Activated T-helper 1 cell treated with anti-CD3 and anti-CD28 coated beads, Interleukin-12 subunit alpha, Interleukin-12 subunit beta, Interleukin-2, Interleukin-4 antibody, amounts not matched to agents 30 ng/mL and 10 ng/mL and 1 ng/mL, durations not matched to agents 14 hours and 24 hours and 36 hours (primary cell): ENCODE results near the gene SBSN. TPM values are rescaled to one million over a fixed set of nuclear protein-coding genes. Genes with fewer than 3 reads are reported as not detected.

Experiments
- DNase-seq: peaks from one replicate; pipeline ENCODE4 v3.0.0; 2021; ENCODE audit warnings: low spot score
- H3K27ac Mint-ChIP-seq: one replicate; pipeline ENCODE4 v1.8.0; 2021; ENCODE audit warnings: mild to moderate bottlenecking, mixed read lengths
- H3K27me3 Mint-ChIP-seq: one replicate; pipeline ENCODE4 v1.8.0; 2022; ENCODE audit warnings: mild to moderate bottlenecking, moderate library complexity, mixed read lengths; ENCODE audit not compliant: insufficient read depth
- H3K36me3 Mint-ChIP-seq: one replicate; pipeline ENCODE4 v1.8.0; 2021; ENCODE audit warnings: low read depth, mixed read lengths
- H3K4me1 Mint-ChIP-seq: one replicate; pipeline ENCODE4 v1.8.0; 2021; ENCODE audit warnings: low read depth, mixed read lengths
- H3K4me3 Mint-ChIP-seq: one replicate; pipeline ENCODE4 v1.8.0; 2021; ENCODE audit warnings: mild to moderate bottlenecking, moderate library complexity, mixed read lengths
- H3K9me3 Mint-ChIP-seq: one replicate; pipeline ENCODE4 v1.8.0; 2021; ENCODE audit warnings: mixed read lengths
- intact Hi-C: fragments of 100-400 bp; cut with micrococcal nuclease; formaldehyde crosslinking; loops from one replicate; pipeline ENCODE4 v1.15.1; 2024
- total RNA-seq: library from RNA; stranded (reverse); gene quantifications from 2 replicates; pipeline ENCODE4 v1.2.3, GENCODE V29; 2022

Gene SBSN
- total RNA-seq, 1 donor from 2014 or later = not detected

DNA sequence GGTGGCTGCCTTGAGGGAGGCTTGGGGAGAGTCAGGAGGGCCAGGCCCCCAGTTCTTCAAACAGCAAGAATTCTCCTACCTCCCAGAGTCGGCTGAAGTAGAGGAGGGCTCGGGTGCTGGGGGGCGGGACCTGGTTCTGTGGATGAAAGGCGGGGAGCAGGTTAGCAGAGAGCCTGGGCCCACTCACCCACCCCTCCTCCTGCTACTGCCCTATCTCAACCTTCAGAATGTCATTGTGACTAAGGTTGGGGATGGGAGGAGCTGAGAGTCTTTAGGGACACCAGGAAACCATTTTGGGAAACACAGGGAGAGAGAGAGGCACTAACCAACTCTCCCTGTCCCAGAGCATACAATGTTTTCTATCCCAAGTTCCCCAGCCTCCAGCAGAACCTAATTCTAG lies 25.4 kb downstream of the SBSN start:
- no peak for DNase-seq
- Mint-ChIP-seq H3K27ac (no peak overlapping the region), H3K36me3 (no peaks in the 10 kb centered on the region), H3K4me3 (no peak overlapping the region), H3K9me3 (no peaks in the 10 kb centered on the region), H3K4me1 (no peaks in the 10 kb centered on the region), H3K27me3 (peaks cover 17% of the 10 kb centered on the region)
- intact Hi-C loops = no loop called here

DNA sequence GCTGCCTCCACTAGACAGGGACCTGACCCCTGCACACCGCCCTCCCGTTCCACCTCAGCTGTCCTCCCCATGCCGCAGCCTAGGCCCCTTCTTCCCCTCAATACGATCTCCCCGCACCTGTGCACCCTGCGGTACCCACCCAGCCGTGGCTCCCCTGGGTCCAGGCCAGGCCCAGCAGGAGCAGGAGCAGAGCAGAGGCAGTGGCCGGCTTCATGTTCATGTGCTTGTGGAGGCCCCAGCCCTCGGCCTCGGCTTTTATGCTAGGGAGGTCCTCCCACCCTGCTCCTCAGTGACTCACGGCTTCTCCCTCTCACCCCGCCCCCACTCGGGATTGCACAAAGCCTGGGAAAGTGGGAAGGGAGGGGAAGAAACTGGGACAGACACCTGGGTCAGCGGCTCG lies 26.4 kb downstream of the SBSN start:
- DNase-seq = no peak
- intact Hi-C loops = no loop called here
- H3K9me3 Mint-ChIP-seq = no peaks in the 10 kb centered on the region
- H3K27me3 Mint-ChIP-seq = peaks cover 14% of the 10 kb centered on the region
- H3K4me1 Mint-ChIP-seq = no peaks in the 10 kb centered on the region
- H3K4me3 Mint-ChIP-seq = no peak overlapping the region
- no peak overlapping the region for H3K27ac Mint-ChIP-seq
- no peaks in the 10 kb centered on the region for H3K36me3 Mint-ChIP-seq

DNA sequence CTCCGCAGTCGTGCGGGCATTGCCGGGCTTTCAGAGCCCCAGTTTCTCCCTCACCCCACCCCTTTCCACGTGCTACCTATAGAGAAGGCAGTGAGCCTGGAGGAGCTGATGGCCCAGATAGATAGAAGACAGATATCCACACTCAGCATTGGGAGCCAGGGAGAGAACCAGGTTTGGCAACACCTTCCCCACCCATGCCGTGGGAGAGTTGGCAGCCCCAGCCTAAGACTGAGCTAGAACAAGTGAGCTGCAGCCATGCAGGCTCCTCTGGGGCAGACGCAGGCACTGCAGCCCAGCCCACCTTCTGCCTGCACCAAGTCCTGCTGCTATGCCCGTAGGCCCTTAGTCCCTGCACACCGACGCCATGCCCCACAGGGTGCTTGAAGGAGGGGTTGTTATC lies 27.5 kb downstream of the SBSN start:
- intact Hi-C loops = no loop called here
- no peak overlapping the region for H3K4me3 Mint-ChIP-seq
- H3K4me1 Mint-ChIP-seq = peaks cover under 1% of the 10 kb centered on the region
- H3K27ac Mint-ChIP-seq = peak overlapping the region; percentile 48
- DNase-seq = no peak
- no peaks in the 10 kb centered on the region for H3K36me3 Mint-ChIP-seq
- no peaks in the 10 kb centered on the region for H3K9me3 Mint-ChIP-seq
- peaks cover 14% of the 10 kb centered on the region for H3K27me3 Mint-ChIP-seq

DNA sequence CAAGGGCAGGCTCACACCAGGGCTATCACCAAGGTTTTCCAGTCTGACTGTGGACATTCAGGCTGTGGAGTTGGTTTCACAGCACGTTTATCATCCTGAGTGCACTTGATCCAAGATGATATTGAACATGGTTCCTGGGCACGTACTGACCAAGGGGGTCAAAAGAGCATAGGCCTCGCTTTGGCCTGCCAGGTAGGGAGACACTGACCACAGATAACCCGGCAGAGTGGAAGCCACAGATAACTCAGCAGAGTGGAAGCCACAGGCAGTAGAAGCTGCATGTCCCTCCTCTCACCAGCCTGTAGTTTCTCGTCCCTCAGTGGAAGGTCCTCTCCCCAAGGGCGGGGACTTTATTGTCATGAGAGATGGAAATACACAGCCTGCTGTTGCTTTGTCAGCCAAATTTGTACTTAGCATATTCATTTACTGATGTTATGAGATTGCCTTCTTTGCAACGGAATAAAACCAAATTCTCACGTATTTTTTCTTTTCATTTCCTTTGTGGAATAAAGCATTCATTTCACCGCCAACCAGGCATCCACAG lies 29.1 kb downstream of the SBSN start:
- intact Hi-C loops = no loop called here
- H3K36me3 Mint-ChIP-seq = no peaks in the 10 kb centered on the region
- no peak overlapping the region for H3K27ac Mint-ChIP-seq
- peaks cover 13% of the 10 kb centered on the region for H3K27me3 Mint-ChIP-seq
- no peak overlapping the region for H3K4me3 Mint-ChIP-seq
- no peaks in the 10 kb centered on the region for H3K9me3 Mint-ChIP-seq
- peaks cover 11% of the 10 kb centered on the region for H3K4me1 Mint-ChIP-seq
- DNase-seq = no peak

DNA sequence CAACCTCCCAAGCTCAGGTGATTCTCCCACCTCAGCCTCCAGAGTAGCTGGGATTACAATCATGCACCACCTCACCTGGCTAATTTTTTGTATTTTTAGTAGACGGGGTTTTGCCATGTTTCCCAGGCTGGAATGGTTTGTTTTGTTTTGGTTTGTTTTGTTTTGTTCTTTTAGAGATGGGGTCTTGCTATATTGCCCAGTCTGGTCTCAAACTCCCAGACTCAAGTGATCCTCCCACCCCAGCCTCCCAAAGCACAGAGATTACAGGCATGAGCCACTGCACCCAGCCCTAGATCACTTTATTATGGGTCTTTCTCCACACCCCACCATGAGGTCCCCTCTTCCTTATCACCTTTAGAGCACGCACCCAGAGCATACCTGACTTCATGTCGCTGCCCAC lies 29.9 kb downstream of the SBSN start:
- Mint-ChIP-seq H3K4me1 (peaks cover 11% of the 10 kb centered on the region), H3K9me3 (no peaks in the 10 kb centered on the region), H3K27ac (no peak overlapping the region), H3K27me3 (peaks cover 11% of the 10 kb centered on the region), H3K4me3 (no peak overlapping the region), H3K36me3 (no peaks in the 10 kb centered on the region)
- DNase-seq = no peak
- intact Hi-C loops = no loop called here

DNA sequence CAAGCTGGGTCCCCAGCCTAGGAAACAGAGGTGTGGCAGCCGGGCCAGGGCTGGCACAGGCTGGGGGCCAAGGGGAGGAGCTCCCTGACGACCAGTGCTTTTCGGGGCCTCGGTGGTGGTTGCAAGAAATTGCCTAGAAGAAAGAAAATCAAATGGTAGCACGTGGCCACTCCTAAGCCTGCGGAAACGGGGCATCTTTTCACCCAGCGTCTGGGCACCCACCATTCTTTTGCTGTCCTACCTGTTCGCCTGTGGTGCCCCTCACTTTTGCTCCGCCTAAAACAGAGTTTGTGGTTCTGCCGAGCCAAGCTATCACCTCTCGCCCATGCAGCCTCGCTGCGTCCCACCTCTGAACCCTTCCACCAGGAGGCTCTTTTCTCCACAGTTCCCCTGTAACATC lies 30.7 kb downstream of the SBSN start:
- H3K36me3 Mint-ChIP-seq = no peaks in the 10 kb centered on the region
- H3K4me1 Mint-ChIP-seq = peaks cover 11% of the 10 kb centered on the region
- peaks cover 10% of the 10 kb centered on the region for H3K27me3 Mint-ChIP-seq
- H3K27ac Mint-ChIP-seq = no peak overlapping the region
- intact Hi-C loops = no loop called here
- no peak overlapping the region for H3K4me3 Mint-ChIP-seq
- H3K9me3 Mint-ChIP-seq = no peaks in the 10 kb centered on the region
- DNase-seq = no peak

DNA sequence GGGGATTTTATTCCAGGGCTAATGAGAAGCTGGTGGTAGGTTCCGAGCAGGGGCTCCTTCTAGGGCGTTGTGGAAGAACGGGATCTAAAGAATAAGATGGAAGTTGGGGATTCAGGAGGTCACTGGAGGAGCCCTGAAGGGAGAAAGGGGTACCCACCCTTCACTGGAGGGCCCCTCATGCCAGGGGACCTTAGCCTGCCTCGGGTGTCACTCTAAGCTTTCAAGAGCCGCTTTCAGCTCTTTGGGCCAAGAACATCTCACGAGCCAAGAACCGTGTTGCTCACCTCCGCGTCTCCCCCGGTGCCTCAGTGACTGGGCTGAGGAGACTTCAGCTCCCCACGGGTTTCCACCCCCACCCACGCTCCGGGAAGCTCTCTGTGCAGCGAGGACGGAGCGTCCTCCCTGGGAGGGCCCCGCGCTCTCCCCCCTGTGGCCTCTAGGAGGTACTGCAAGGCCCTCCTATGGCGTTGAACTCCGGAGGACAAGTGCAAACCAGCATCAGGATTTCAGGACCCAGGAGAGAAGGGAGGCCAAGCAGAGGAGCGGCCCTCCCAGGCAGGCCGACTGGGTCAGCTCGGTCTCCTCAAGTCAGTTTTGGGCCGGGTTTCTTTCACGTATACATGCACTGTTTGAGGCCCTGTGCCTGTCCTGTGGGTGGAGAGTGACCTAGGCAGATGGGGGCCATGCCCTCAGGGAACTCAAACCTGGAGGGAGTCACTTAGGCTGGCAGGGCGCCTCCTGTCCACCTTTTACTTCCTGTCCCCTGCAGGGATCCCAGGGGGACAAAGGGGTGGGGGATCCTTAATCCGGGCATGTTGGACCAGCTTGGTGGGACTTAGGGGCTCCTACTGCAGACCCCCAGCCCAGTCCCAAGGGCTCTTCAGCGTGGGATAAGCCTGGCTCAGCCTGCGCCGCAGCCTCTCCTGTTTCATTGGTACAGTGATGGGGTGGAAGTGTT lies 32.7 kb downstream of the SBSN start:
- peak; percentile 47 for DNase-seq
- Mint-ChIP-seq H3K4me1 (peaks cover 11% of the 10 kb centered on the region), H3K4me3 (no peak overlapping the region), H3K27ac (no peak overlapping the region), H3K9me3 (no peaks in the 10 kb centered on the region), H3K36me3 (no peaks in the 10 kb centered on the region), H3K27me3 (peaks cover 11% of the 10 kb centered on the region)
- intact Hi-C loops = loop anchor here (1.0 to 2.0 kb wide), 3 partner anchors 27 to 226 kb away; no protein-coding TSS in a partner anchor

DNA sequence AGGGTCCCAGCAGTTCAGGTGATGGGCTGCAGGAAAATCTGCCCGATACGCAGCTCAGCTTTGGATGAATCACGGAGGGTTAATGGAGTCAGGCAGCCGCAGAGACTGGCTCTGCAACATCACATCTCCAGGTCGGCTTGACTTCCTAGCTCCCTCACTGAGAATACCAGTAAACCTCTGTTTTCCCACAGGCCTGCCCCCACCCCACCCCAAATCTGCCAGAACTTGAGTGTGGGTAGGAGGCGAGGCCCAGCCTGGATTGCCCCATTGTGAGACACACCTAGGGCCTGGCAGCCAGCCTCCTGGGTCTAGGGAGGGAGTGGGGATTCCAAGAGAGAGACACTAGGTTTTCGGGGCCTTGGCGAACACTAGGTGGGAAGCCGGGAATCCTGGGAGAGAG lies 34.1 kb downstream of the SBSN start:
- intact Hi-C loops = loop anchor here (2.0 kb wide), 1 partner anchor 25 kb away; no protein-coding TSS in a partner anchor
- no peaks in the 10 kb centered on the region for H3K9me3 Mint-ChIP-seq
- peaks cover 11% of the 10 kb centered on the region for H3K4me1 Mint-ChIP-seq
- no peak for DNase-seq
- peaks cover 13% of the 10 kb centered on the region for H3K27me3 Mint-ChIP-seq
- peak overlapping the region; percentile 15 for H3K27ac Mint-ChIP-seq
- no peaks in the 10 kb centered on the region for H3K36me3 Mint-ChIP-seq
- no peak overlapping the region for H3K4me3 Mint-ChIP-seq

DNA sequence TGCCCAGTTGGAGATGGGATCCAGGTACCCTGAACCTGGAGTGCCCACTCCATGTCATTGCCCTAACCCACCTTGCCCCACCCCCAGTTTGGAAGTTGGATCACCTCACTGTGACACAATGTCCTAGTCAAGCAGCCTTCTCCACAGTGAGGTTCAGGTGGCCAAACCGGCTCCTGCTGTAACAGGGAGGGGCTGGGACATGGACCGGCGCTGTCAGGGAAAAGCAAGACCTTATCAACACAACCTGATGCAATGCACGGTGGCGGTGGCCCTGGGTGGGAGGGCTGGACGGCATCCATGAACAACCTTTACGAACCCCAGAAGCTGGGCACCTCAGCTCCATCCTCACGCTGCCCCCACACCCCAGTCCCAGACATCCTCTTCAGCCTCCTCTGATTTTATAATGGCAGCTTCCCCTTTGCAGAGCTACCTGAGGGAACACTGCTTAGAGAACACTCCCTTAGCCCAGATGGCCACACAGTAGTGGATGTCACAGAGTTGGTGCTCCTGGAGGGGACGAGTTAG lies 36.2 kb downstream of the SBSN start:
- no peak overlapping the region for H3K4me3 Mint-ChIP-seq
- no peaks in the 10 kb centered on the region for H3K36me3 Mint-ChIP-seq

DNA sequence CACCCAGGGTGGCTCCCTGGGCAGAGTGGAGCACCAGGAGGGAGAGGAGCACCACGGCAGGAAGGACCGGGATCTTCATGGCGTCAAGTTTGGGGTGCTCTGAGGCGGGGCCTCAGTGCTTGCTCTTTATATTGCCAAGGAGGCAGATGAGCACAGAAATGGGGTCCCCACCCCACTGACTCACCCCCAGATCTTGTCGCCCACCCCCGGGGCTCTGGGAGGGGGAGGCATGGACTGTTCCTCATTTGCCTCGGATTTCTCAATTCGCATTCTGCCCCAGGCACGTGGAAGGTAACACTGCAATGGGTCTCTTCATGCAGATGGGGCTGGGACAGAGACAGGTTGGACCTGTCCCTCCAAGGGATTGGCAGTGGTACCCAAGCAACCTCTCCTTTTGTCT lies 37.7 kb downstream of the SBSN start, which contains the start of gene KRTDAP:
TSS of gene KRTDAP (minus strand) at position 101 of the 400 bp plus-strand sequence. CDS start at position 79, 22 bp downstream.
- intact Hi-C loops = no loop called here
- H3K4me3 Mint-ChIP-seq = no peak within 1 kb of the TSS
- no peak within 1 kb of the TSS for H3K27ac Mint-ChIP-seq
- no peaks in the 10 kb centered on the region for H3K36me3 Mint-ChIP-seq
- peaks cover 8% of the 10 kb centered on the region for H3K4me1 Mint-ChIP-seq
- H3K9me3 Mint-ChIP-seq = no peaks in the 10 kb centered on the region
- peaks cover 25% of the 10 kb centered on the region for H3K27me3 Mint-ChIP-seq
- no peak for DNase-seq

More for the DNA sequence above, 36.2 kb downstream of the SBSN start:
- no peak for DNase-seq
- intact Hi-C loops = no loop called here
- Mint-ChIP-seq H3K27ac (no peak overlapping the region), H3K9me3 (no peaks in the 10 kb centered on the region), H3K27me3 (peaks cover 20% of the 10 kb centered on the region), H3K4me1 (peaks cover 11% of the 10 kb centered on the region)

DNA sequence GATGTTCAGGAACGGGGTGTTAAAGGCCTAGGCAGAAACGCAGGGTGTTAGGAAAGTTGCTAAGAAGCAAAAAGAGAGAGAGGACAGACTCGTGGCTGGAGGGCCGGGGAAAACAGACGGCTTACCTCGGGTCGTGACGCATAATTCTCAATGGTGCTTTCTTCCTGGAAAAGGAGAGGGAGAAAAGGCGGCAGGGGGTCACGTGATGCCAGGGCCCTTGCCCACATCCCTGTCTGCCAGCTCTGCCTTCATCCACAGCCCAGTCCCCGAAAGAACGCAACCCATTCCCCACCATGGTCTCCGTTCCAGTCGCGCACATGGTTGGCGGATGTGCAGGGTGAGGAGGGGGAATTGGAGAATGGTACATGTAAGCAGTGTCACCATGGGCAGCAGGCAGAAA lies 39.4 kb downstream of the SBSN start:
- no peak overlapping the region for H3K4me3 Mint-ChIP-seq
- intact Hi-C loops = no loop called here

DNA sequence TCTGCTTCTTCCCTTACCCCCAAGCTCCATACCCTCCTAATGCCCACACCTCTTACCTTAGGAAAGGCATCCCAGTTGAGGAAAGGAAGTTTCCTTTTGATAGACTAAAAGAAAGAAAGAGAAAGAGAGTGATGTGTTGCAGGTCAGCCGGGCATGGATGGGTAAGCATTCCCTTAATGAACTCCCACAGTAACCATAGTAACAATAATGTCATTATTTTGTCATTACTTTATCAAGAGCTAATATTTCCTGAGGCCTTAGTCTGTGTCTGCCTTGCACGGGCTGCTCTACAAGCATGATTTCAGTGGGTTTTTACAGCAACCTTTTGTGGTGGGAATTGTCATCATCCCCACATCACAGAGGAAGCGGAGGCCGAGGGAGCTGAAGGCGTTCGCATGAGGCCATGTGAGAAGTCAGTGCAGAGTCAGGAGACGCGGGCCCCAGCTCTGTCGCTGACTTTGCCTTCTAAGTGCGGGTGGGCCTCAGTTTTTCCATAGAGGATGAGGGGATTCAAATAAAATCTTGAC lies 40.4 kb downstream of the SBSN start:
- Mint-ChIP-seq H3K27me3 (peaks cover 20% of the 10 kb centered on the region), H3K4me3 (no peak overlapping the region), H3K4me1 (no peaks in the 10 kb centered on the region), H3K27ac (no peak overlapping the region), H3K36me3 (no peaks in the 10 kb centered on the region), H3K9me3 (no peaks in the 10 kb centered on the region)
- no peak for DNase-seq
- intact Hi-C loops = no loop called here

More for the DNA sequence above, 39.4 kb downstream of the SBSN start:
- no peaks in the 10 kb centered on the region for H3K4me1 Mint-ChIP-seq
- H3K27me3 Mint-ChIP-seq = peaks cover 20% of the 10 kb centered on the region
- no peak overlapping the region for H3K27ac Mint-ChIP-seq
- H3K36me3 Mint-ChIP-seq = no peaks in the 10 kb centered on the region
- no peak for DNase-seq
- no peaks in the 10 kb centered on the region for H3K9me3 Mint-ChIP-seq

DNA sequence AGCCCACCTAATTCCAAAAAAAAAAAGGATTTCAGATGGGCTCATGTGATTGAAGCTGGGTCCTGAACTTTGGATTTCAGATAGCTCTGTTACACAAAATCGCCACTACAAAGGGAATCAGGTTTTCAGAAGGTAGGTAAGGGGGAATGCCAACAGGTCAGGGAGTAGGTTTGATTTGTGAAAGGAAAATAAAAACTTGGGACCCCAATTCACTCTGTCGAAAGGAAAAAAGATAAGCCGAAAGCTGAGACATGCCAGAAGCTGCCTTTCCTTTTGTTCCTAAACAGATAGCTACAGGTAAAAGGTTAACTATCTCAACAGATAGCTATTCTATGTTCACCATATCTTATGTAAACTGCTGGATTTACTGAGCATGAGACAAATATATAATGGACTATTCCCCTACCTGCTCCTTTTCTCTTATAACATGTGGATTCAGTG lies 41.8 kb downstream of the SBSN start:
- Mint-ChIP-seq H3K27me3 (peaks cover 23% of the 10 kb centered on the region), H3K36me3 (no peaks in the 10 kb centered on the region), H3K4me3 (no peak overlapping the region), H3K9me3 (no peaks in the 10 kb centered on the region), H3K4me1 (no peaks in the 10 kb centered on the region), H3K27ac (no peak overlapping the region)
- intact Hi-C loops = no loop called here
- no peak for DNase-seq
